Inflammatory macrophage (primary cell): ENCODE data around the gene ZNF397.

Source experiments
- DNase-seq, 2 donors: peaks; one replicate each; pipeline ENCODE4 v3.0.0-alpha.2; 2020 to 2022

ZNF397 gene

DNA sequence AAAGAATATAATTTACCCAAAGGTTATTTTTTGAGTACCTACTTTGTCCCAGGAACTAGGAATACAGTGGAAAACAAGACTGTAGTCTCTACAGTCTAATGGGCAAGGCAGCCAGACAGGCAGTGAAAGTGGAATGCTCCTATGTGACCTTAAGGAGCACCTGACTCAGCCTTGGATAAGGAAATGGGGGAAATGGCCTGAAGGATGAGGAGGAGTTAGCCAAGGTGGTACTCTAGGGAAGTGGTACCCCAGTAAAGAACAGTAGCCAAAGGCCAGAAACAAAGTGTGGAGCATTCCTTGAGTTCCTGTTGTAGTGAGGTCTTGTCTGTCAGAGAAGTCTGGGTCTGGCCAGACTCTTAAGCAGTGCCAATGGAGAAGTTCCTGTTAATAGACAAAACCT lies 6.0 kb downstream of the ZNF397 start:
- no peak for DNase-seq

- peak; percentile 10 to 38 for DNase-seq
Measured at GRCh38 chr18:35247412-35248249, 6.8 kb downstream of the ZNF397 start.

DNA sequence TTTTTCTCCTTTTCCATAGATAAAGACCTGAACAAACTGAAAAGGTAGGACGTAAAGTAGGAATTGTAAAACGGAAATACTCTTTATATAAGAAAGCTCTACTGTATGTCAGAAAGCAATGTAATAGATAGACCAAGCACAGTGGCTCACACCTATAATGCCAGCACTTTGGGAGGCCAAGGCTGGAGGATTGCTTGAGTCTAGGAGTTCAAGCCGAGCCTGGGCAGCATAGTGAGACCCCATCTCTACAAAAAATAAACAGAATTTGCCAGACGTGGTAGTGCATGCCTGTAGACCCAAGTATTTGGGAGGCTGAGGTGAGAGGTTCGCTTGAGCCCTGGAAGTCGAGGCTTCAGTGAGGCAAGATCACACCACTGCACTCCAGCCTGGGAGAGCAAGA lies 7.6 kb downstream of the ZNF397 start:
- DNase-seq = no peak

DNA sequence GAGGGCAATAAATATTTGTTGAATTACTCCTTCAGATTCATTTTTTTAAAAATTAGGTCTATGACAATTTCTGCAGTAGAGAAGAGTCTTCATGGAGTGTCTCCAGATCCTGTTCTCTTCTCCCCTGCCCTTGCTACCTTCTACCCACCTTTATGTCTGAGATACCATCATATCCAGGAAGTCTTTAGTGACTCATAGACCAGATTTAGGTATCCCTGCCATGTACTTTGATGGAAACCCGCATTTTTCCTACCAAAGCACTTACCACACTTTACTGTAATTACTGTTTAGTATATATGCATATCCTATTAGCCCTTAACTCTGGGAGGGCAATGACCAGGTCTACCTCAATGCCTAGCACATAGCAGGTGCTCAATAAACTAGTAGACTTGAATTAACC lies 11.6 kb downstream of the ZNF397 start:
- no peak for DNase-seq

DNA sequence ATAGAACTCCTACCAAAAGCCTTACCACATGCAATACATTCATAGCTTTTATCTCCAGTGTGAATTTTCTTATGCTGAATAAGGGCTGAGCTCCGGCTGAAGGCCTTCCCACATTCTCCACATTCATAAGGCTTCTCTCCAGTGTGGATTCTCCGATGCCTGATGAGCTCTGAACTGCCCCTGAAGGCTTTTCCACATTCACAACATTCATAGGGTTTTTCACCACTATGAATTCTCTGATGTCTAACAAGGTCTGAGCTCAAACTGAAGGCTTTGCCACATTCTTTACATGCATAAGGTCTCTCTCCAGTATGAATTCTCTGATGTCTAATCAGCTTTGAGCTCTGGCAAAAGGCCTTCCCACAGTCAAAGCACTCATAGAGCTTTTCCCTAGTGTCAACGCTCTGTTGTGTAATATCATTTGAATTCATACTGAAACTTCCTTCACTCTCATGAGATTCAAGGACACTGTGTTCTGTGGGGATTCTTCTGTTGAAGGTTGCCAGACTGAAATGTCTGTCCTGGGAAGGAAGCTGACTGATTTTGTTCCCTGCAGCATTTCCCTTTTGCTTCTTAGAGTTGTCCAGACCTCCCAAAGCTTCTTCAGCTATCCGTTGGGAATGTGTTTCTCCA lies 12.9 kb downstream of the ZNF397 start:
- no peak for DNase-seq

DNA sequence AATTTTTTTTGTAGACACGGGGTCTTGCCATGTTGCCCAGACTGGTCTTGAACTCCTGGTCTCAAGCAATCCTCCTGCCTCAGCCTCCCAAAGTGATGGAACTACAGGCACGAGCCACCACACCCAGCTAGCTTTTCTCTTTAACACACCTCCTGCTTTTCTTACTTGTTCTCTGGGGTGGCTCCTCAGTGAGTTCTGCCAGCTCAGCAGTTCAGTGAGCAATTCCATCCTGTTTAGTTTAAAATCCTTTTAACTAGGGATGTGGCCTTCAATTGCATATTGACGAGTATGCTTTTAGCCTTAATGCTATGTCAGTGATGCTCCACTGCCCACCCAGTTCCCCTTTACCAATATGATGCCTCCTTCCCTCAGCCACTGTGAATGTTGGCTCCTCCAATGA lies 16.1 kb downstream of the ZNF397 start:
- no peak for DNase-seq

DNA sequence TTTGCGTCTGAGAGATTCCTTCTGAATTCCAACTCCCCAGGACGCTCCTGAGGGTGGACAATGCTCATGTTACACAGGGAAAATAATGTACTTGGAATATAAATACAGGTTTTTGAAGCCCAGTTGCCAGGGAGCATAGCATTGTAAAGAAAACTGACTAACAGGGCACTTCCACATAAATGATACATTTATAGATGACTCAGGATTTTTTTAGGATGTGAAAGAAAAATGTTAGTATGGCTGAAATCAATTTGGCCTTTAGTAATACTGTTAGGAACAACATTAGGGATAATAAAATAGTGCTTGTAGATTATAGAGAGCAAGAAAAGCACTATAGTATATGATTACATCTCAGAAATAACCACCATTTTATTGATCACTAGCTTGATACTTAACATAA lies 23.6 kb downstream of the ZNF397 start:
- DNase-seq = no peak

DNA sequence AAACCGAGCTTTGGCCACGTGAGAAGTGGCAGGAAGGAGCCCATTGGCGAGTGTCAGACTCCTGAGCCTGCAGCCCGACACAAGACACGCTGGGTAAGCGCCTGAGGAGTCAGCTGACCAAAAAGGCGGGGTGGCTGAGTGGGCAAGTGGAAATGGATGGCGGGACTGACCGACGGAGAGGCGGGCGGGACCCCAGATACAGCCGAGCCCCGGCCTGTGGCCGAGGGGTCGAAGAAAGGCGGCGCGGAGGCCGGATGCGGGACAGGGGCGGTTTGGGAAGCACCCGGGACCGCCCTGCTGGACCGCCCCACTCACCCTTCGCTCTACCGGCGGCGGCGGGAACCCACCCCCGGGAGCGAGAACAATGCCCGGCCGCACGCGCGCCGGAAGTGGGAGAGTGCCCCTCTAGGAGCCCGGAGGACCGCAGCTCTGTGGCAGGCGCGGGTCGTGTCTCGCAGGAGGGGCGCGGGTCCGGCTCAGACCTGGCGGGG lies 26.4 kb downstream of the ZNF397 start:
- DNase-seq = peak; percentile 31 to 60

DNA sequence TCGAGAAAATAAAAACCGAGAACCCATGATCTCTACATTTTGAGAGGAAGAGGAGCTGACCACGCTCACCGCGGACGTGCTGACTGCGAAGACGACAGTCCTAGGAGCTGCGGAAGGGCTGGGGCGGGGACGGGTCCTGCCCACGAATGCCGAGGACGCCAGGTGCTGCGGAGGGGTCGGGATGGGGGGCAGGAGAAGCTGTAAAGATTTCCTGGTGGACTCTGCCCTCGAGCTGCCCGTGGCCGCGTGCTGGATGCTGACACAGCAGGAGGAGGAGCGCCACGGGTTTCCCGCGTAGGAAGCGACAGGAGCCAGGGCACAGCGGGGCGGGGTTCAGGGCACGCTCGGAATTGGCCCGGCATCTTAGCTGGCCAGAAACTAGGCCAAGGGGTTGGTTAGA lies 27.0 kb downstream of the ZNF397 start:
- DNase-seq = no peak

DNA sequence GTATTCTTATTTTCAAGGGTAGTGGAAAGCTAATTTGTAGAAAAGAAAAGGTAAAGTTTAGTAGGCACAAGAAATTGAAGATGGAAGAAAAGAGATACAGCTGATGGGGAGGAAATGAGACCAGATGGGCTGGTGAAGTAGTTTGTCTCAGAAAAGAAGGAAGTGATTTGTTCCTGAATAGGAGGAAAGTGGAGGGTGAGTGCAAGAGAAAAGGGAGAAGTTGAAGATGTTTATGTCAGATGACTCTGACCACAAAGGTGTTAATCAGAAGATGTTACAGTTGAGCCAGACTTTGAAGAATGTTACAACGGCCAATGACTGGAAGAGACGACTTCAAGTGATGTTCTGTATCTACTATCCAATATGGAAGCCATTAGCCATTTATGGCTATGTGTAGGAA lies 28.0 kb downstream of the ZNF397 start:
- peak in 1 of 2 donors; percentile 12 for DNase-seq

DNA sequence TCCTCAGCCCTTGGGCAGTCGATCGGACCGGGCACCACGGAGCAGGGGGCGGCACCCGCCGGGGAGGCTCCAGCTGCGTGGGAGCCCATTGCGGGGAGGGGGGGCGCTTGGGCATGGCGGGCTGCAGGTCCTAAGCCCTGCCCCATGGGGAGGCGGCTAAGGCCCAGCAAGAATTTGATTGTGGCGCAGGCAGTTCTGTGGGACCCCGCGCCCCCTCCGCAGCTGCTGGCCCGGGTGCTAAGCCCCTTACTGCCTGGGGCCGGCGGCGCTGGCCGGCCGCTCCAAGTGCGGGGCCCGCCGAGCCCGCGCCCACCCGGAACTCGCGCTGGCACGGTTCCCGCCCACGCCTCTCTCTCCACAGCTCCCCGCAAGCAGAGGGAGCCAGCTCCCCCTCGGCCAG lies 30.8 kb downstream of the ZNF397 start:
- DNase-seq = no peak

DNA sequence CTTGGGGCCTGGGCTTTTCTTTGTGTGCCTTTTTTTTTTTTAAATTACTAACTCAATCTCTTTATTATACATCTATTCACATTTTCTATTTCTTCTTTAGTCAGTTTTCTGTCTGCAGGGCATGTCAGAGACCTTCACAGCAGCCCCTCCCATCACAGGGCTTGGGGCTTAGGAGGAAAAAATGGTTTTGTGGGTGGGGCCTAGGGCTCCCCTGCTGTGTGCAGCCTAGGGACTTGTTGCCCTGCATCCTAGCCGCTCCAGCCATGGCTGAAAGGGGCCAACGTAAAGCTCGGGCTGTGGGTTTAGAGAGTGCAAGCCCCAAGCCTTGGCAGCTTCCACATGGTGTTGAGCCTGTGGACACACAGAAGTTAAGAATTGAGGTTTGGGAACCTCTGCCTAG lies 35.4 kb downstream of the ZNF397 start:
- no peak for DNase-seq

GRCh38 chr18:35277633-35278032 lies 36.8 kb downstream of the ZNF397 start:
- no peak for DNase-seq

DNA sequence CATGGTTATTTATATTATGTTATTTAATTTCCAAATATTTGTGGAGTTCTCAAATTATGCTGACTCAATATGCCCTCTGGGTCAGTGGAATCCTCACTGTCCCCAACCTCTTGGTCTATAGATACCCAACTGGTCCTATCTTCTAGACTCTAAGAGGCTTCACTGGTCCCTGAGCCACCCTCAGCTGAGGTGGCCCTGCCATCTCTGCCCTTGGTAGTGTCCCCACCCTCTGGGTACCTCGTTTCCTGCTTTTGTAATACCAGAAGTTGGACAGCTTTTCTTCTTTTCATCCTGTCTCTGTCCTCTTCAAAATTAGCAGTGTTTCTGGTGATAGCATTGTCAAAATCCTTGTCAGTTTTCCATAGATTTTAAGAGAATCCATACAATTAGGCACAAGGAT lies 37.3 kb downstream of the ZNF397 start:
- no peak for DNase-seq

DNA sequence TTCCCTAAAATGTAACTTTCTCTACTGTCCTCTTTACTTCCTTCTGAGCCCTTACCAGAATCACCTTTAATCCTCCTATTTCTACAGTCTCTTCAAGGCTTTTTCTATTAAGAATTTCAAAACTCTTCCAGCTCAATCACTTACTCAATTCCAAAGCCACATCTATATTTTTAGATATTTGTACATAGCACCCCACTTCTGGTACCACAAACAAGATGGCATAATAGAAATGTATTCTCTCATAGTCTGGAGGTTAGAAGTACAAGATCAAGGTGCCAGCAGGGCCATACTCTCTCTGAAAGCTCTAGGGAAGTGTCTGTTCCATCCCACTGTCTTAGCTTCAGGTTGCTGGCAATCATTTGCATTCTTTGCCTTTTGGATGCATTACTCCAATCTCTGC lies 38.1 kb downstream of the ZNF397 start:
- DNase-seq = no peak

GRCh38 chr18:35282353-35282752 lies 41.5 kb downstream of the ZNF397 start:
- DNase-seq = peak in 1 of 2 donors; percentile 1

- no peak for DNase-seq
Measured at GRCh38 chr18:35283923-35284794, 43.3 kb downstream of the ZNF397 start.

DNA sequence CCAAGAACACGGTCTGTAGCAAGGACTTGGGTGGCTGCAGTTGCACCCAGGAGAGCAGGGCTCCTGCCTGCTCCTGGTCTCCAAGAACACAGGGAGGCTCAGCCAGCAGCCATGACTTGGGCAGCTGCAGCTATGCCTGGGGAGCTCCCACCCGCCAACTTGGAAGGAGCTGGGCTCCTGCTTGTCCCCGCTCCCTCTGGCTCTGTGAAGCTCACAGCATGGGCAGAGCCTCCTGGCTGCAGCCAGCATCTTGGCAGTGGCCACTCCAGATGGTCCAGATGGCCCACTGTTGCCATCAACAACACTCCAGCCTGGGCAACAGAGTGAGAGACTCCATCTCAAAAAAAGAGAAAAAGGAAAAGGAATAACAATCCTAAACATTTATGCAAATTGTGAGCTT lies 44.0 kb downstream of the ZNF397 start:
- no peak for DNase-seq

DNA sequence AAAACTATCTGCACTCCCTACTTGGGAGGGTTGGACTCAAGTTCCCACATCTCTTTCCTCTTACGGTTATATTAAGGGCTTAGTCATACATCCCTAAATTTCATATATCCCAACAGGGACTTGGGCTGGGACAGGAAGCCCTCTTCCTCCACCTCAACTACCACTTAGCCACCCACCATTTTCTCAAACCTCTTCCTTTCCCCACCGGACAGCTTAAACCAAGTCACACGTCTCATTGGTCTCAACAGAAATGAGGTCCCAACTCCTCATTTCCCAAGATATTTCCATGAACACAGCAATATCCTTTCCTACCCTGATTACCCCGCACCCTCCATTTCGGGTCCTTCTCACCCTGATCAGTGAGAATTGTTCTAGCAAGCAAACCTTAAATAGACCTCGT lies 48.5 kb downstream of the ZNF397 start:
- DNase-seq = peak; percentile 17 to 20

DNA sequence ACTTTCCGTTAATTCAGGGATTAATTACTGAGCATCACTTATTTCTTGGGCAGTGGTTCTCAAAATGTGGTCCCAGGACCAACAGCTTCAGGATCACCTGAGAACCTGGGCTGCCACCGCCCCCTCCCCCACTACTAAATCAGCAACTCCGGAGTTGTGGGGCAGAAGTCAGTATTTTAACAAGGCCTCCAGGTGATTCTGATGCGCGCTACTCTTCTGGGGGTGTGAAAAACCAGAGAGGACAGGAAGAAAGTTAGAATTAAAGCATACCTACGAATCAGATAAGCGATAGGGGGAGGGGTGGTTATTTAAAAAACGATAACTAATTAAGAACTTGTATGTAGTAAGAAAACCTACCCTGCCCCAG lies 48.9 kb downstream of the ZNF397 start:
- DNase-seq = peak in 1 of 2 donors; percentile 1

- peak; percentile 95 to 96 for DNase-seq
Measured at GRCh38 chr18:35290094-35290735, 49.4 kb downstream of the ZNF397 start, which contains the start of gene ZSCAN30. ZSCAN30 (minus strand) TSS chr18:35290229; CDS start chr18:35264352, 25,877 bp downstream.

DNA sequence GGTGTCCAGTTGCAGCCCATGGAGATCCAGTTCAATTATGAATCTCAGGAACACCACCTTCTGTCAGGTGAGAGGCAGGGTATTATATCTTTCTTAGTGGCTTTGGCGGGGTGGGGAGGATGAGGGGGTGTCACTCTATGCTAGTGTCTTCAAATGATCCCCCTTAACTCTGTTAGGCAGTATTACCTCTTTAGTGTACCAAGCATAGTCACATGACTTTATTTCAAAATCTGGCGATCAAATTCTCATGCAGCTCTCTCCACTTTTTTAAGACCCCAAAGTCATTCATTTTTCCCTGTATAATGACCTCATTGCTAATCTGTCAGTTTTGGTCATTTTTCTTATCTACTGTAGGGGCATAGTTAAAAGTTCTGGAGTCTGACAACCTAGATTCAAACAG lies 50.3 kb downstream of the ZNF397 start:
- no peak for DNase-seq

GRCh38 chr18:35296060-35296459 lies 55.2 kb downstream of the ZNF397 start:
- DNase-seq = no peak
